ENCODE data around the gene ATP2A2.
"Not testable (repeated sequence)": the region's sequence is repeated elsewhere in the genome, so short reads cannot be mapped to it uniquely, and the experiment has no call there.

DNA sequence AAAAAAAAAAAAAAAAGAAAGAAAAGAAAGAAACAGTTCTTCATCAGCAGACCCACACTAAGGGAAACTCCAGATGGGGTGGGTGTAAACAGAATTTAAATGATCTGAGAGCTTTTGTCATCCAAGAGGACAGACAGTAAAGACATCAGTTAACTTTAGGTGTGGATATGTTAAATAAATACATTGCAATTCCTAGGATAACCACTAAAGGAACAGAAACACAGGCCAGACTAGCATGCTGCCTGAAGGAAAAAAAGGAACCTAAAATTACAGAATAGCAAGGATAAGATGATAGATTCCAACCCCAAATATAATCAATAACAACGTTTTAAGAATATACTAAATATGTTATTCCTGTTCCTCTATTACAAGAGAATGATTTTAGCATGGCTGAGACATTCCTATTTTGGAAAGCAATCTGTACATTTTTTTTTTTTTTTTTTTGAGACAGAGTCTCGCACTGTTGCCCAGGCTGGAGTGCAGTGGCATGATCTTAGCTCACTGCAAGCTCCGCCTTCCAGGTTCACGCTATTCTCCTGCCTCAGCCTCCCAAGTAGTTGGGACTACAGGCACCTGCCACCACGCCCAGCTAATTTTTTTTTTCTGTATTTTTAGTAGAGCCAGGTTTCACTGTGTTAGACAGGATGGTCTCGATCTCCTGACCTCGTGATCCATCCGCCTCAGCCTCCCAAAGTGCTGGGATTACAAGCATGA, 77.5 kb downstream of the ATP2A2 start:
- TF ChIP-seq, protein P1, sequence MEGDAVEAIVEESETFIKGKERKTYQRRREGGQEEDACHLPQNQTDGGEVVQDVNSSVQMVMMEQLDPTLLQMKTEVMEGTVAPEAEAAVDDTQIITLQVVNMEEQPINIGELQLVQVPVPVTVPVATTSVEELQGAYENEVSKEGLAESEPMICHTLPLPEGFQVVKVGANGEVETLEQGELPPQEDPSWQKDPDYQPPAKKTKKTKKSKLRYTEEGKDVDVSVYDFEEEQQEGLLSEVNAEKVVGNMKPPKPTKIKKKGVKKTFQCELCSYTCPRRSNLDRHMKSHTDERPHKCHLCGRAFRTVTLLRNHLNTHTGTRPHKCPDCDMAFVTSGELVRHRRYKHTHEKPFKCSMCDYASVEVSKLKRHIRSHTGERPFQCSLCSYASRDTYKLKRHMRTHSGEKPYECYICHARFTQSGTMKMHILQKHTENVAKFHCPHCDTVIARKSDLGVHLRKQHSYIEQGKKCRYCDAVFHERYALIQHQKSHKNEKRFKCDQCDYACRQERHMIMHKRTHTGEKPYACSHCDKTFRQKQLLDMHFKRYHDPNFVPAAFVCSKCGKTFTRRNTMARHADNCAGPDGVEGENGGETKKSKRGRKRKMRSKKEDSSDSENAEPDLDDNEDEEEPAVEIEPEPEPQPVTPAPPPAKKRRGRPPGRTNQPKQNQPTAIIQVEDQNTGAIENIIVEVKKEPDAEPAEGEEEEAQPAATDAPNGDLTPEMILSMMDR (IDR thresholded peaks at IDR 0.05) = peak in 5 of 12 donors; percentile 8 to 35 (median 14)
- TF ChIP-seq POLR2A (IDR thresholded peaks at IDR 0.05) = not testable (repeated sequence)

Measured in heart left ventricle (tissue), 13 donors.